GM12892 (cell line): ENCODE results near the gene TCF21.

Experiments used
- POLR2A ChIP-seq: IDR thresholded peaks from 2 replicates; pipeline ENCODE4 v1.6.1; 2011; ENCODE audit warnings: low read depth, low read length, control low read depth
- TAF1 ChIP-seq: IDR thresholded peaks from 2 replicates; pipeline ENCODE4 v1.6.1; 2011; ENCODE audit warnings: low read depth, mild to moderate bottlenecking, control low read depth, low read length, borderline replicate concordance

- no peak for TF ChIP-seq POLR2A
- TF ChIP-seq TAF1 = no peak
Observed at GRCh38 chr6:133880896-133881295, 8.0 kb upstream of the TCF21 start.
